Stomach smooth muscle (tissue), 2 donors: ENCODE results near the gene C4orf51.

Experiments
- H3K27ac ChIP-seq: one replicate; pipeline ENCODE4 v1.7.0; 2013; ENCODE audit warnings: mild to moderate bottlenecking, low read length, inconsistent platforms
- H3K27me3 ChIP-seq, 2 donors: one replicate each; pipeline ENCODE4 v1.7.0; 2013; ENCODE audit warnings: low read length in 2 of 2; ENCODE audit not compliant: insufficient read depth in 2 of 2, control insufficient read depth in 1 of 2
- H3K36me3 ChIP-seq, 2 donors: one replicate each; pipeline ENCODE4 v1.7.0; 2013; ENCODE audit warnings: low read length in 2 of 2; ENCODE audit not compliant: control insufficient read depth in 2 of 2, insufficient read depth in 2 of 2
- H3K4me1 ChIP-seq: one replicate; pipeline ENCODE4 v1.7.0; 2013; ENCODE audit warnings: low read length; ENCODE audit not compliant: control insufficient read depth, insufficient read depth
- H3K4me3 ChIP-seq, 2 donors: one replicate each; pipeline ENCODE4 v1.7.0; 2013; ENCODE audit warnings: low read length in 2 of 2
- H3K9ac ChIP-seq, 2 donors: one replicate each; pipeline ENCODE4 v1.7.0; 2013; ENCODE audit warnings: low read length in 2 of 2, mild to moderate bottlenecking in 1 of 2
- H3K9me3 ChIP-seq, 2 donors: one replicate each; pipeline ENCODE4 v1.7.0; 2013; ENCODE audit warnings: low read length in 2 of 2; ENCODE audit not compliant: control insufficient read depth in 2 of 2
- donor health status: healthy.
- donor health status: Pancreatic carcinoma.

C4orf51 gene

GRCh38 chr4:145755802-145756201 lies 75.9 kb downstream of the C4orf51 start:
- Histone ChIP-seq H3K4me3 (no peak overlapping the region), H3K4me1 (no peaks in the 10 kb centered on the region), H3K36me3 (peaks cover 3 to 10% of the 10 kb centered on the region in 2 donors), H3K9ac (no peak overlapping the region), H3K27me3 (no peaks in the 10 kb centered on the region), H3K9me3 (no peaks in the 10 kb centered on the region), H3K27ac (no peak overlapping the region)

- Histone ChIP-seq H3K9ac (no peak overlapping the region), H3K36me3 (peaks cover 5 to 13% of the 10 kb centered on the region in 2 donors), H3K27ac (no peak overlapping the region), H3K4me3 (no peak overlapping the region), H3K27me3 (no peaks in the 10 kb centered on the region), H3K9me3 (no peaks in the 10 kb centered on the region), H3K4me1 (no peaks in the 10 kb centered on the region)
Observed at GRCh38 chr4:145756244-145756643, 76.3 kb downstream of the C4orf51 start.

GRCh38 chr4:145757188-145757587 lies 77.2 kb downstream of the C4orf51 start:
- Histone ChIP-seq H3K27ac (no peak overlapping the region), H3K9ac (no peak overlapping the region), H3K4me3 (no peak overlapping the region), H3K36me3 (peaks cover 9 to 14% of the 10 kb centered on the region in 2 donors), H3K4me1 (no peaks in the 10 kb centered on the region), H3K9me3 (no peaks in the 10 kb centered on the region), H3K27me3 (no peaks in the 10 kb centered on the region)

- H3K9me3 ChIP-seq, result no peaks in the 10 kb centered on the region
- H3K27ac ChIP-seq, result no peak overlapping the region
- peaks cover 24 to 38% of the 10 kb centered on the region in 2 donors for H3K36me3 ChIP-seq
- H3K4me3 ChIP-seq, result no peak overlapping the region
- H3K4me1 ChIP-seq, result no peaks in the 10 kb centered on the region
- H3K27me3 ChIP-seq, result no peaks in the 10 kb centered on the region
- H3K9ac ChIP-seq, result no peak overlapping the region
Observed at GRCh38 chr4:145760176-145760575, 80.2 kb downstream of the C4orf51 start.

GRCh38 chr4:145760961-145761929 lies 81.3 kb downstream of the C4orf51 start:
- Histone ChIP-seq H3K27me3 (no peaks in the 10 kb centered on the region), H3K9ac (no peak overlapping the region), H3K4me1 (no peaks in the 10 kb centered on the region), H3K36me3 (peaks cover 29 to 43% of the 10 kb centered on the region in 2 donors), H3K4me3 (no peak overlapping the region), H3K27ac (no peak overlapping the region), H3K9me3 (no peaks in the 10 kb centered on the region)

GRCh38 chr4:145762719-145763118 lies 82.8 kb downstream of the C4orf51 start:
- H3K36me3 ChIP-seq, result peaks cover 29 to 43% of the 10 kb centered on the region in 2 donors

GRCh38 chr4:145763399-145763798 lies 83.5 kb downstream of the C4orf51 start:
- Histone ChIP-seq H3K4me3 (no peak overlapping the region), H3K4me1 (no peaks in the 10 kb centered on the region), H3K27ac (no peak overlapping the region), H3K36me3 (peaks cover 29 to 43% of the 10 kb centered on the region in 2 donors), H3K9ac (no peak overlapping the region), H3K27me3 (no peaks in the 10 kb centered on the region), H3K9me3 (no peaks in the 10 kb centered on the region)

More at GRCh38 chr4:145762719-145763118, 82.8 kb downstream of the C4orf51 start:
- no peak overlapping the region for H3K9ac ChIP-seq
- H3K4me1 ChIP-seq, result no peaks in the 10 kb centered on the region
- H3K9me3 ChIP-seq, result no peaks in the 10 kb centered on the region
- no peak overlapping the region for H3K4me3 ChIP-seq
- no peak overlapping the region for H3K27ac ChIP-seq
- H3K27me3 ChIP-seq, result no peaks in the 10 kb centered on the region

- H3K4me1 ChIP-seq, result no peaks in the 10 kb centered on the region
- no peak overlapping the region for H3K9ac ChIP-seq
- H3K36me3 ChIP-seq, result peaks cover 23 to 31% of the 10 kb centered on the region in 2 donors
- no peak overlapping the region for H3K4me3 ChIP-seq
- H3K27ac ChIP-seq, result no peak overlapping the region
- no peaks in the 10 kb centered on the region for H3K27me3 ChIP-seq
- no peaks in the 10 kb centered on the region for H3K9me3 ChIP-seq
Observed at GRCh38 chr4:145766273-145766672, 86.3 kb downstream of the C4orf51 start.

- H3K4me1 ChIP-seq, result peaks cover 12% of the 10 kb centered on the region
- no peaks in the 10 kb centered on the region for H3K9me3 ChIP-seq
- no peak overlapping the region for H3K27ac ChIP-seq
Observed at GRCh38 chr4:145769450-145770037, 89.6 kb downstream of the C4orf51 start.

GRCh38 chr4:145770124-145770523 lies 90.2 kb downstream of the C4orf51 start:
- H3K36me3 ChIP-seq, result peaks cover 6 to 13% of the 10 kb centered on the region in 2 donors
- H3K9ac ChIP-seq, result no peak overlapping the region
- H3K9me3 ChIP-seq, result no peaks in the 10 kb centered on the region
- no peak overlapping the region for H3K27ac ChIP-seq
- H3K4me3 ChIP-seq, result no peak overlapping the region
- no peaks in the 10 kb centered on the region for H3K27me3 ChIP-seq
- peaks cover 13% of the 10 kb centered on the region for H3K4me1 ChIP-seq

More at GRCh38 chr4:145769450-145770037, 89.6 kb downstream of the C4orf51 start:
- H3K9ac ChIP-seq, result no peak overlapping the region
- H3K36me3 ChIP-seq, result peaks cover 11 to 18% of the 10 kb centered on the region in 2 donors
- H3K27me3 ChIP-seq, result no peaks in the 10 kb centered on the region
- no peak overlapping the region for H3K4me3 ChIP-seq
